GM19025 (cell line): Measurements from ENCODE around the gene HSPA12A.
A peak's percentile ranks its signal among the peaks of the same experiment; 100 is the strongest.

Experiments
- ATAC-seq: cut with Tn5 transposase; IDR thresholded peaks from one replicate; pipeline ENCODE4 v1.9.1; 2021; ENCODE audit warnings: mild to moderate bottlenecking, low read depth, moderate library complexity; ENCODE audit not compliant: unreplicated experiment

Gene HSPA12A

DNA sequence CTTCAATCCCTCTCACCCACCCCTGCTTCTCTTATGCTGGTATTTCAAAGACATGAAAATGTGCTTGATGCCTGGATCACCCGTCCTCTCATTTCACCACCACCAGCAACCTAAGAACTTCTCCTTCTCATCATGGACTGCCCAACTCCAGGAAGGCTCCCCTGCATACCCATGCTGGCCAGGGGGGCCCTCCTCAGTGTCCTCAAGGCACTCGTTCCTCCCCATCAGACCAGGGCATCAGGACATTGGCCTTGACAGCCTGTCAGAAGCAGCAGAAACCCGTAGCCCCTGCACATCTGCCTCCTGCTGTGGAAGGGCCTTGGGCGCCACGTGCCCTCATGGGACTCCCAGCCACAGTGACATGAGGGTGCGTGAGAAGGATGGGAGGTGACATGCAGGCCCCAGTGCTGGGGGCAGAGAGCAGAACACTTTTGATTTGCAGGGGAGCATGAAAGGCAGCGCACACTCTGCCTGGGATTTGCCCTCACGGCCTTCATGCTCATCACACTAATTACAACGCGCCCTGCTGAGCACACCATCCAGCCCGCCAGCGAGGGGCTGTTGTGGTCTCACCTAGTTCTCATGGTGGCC is 1.9 kb upstream of the HSPA12A start:
- no peak for ATAC-seq

DNA sequence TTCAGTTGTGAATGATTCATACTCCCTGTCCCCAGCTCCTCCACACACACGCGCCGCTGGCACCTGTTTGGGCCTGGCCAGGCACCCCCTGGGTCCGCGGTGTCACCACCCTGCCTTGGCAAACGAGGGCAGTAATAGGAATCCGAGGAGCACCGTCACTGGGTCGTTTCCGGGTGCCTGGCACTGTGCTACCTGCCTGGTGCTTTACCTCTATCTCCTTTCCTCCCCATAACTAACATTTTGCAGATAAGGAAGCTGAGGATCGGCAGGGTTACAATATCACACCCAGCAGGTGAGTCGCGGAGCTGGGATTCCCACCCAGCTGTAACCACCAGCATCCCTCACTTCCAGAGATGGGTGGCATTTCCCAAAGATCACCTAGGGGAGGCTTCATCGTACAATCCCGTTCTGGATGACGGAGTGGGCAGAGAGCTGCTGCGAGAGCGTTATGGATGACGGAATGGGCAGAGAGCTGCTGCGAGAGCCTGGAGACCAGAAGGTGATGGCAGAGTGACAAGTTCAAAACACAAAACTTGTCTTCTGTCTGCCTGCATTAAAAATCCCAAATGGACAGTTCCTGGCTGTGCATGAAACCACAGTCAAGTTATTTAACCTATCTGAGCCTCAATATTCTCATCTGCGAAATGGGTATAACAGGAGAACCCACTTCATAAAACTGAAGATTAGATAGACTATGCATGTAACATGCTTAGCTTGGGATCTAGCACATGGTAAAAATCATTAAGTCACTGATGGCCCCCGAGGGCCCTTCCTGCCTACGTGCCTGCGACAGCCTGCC is 1.1 kb upstream of the HSPA12A start:
- no peak for ATAC-seq

DNA sequence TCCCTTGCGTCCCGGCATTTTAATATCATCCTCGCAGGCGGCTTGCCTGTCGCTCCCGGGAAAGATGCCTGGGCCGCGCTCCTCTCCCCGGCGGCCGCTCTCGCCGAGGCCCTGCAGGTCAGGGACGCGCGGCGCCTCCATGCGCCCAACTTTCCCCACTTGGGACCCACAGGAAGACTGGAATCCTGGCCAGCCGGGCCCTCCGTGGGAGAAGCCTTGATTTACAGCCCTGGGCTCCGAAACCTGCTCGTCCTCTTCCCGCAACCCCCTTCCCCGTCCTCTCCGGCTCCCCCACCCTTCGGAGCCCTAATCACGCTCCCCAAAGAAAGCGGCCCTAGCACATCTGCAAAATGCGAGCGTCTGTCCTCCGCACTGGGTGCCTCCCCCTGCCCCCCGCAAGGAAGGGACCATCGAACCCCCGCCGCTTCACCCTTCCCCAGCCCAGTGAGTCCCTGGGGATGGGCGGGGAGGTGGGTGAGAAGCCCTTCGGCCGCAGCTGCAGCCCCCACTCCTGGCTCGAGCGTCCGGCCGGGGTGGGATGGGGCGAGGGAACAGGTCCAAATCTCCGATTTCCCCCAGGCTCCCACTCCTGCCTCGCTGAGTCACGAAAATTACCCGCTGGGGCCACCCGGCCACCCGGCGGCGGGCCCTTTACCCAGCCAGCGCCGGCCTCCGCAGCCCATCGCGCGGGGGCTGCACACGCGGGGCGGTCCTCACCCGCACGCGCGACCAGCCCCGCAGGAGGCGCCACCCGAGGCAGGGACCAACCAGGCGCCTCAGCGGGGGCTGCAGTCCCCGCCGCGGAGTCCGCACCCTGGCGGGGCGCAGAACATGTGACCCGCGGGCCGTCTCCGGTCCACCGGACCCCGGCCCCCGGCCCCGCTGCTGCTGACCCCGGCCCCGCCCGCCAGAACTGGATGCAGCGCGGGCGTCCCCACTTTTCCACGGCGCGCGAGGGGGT is 695 bp downstream of the HSPA12A start:
- ATAC-seq = peak; percentile 10

DNA sequence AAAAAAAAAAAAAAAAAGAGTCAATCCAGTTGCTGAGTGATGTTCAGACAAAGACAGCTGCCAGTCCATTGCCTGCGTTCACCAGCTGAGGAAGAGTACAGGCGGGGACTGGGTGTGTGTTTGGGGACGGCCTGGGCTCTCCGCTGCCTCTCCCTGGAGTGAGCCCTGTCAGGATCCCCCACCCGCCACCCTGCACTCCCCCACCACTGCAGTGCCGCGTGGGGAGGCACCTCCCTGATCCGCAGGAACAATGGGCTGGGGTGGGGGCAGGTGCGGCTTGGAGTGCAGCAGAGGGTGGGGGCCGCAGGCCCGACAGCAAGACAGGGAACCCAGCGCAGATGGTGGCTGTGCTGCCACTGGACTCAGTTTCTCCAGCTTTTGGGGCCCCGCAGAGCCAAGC is 1.4 kb downstream of the HSPA12A start:
- no peak for ATAC-seq

DNA sequence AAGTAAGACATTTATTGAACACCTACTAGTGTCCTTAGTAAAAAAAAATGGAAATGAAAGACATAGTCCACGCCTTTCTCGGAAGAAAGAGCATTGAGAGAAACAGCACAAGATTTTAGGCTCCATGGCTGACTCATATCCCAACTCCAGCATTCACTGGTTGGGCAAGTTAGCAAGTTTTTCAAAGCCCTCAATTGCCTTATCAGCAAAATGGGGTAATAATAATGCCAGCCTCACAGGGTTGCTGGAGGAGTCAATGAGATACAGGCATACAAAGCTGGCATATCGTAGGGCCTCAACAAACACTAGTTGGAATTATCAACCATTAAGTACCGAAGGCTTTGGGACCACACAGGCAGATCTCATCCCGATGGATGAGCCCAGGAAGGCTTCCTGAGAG is 4.0 kb downstream of the HSPA12A start:
- ATAC-seq = no peak

DNA sequence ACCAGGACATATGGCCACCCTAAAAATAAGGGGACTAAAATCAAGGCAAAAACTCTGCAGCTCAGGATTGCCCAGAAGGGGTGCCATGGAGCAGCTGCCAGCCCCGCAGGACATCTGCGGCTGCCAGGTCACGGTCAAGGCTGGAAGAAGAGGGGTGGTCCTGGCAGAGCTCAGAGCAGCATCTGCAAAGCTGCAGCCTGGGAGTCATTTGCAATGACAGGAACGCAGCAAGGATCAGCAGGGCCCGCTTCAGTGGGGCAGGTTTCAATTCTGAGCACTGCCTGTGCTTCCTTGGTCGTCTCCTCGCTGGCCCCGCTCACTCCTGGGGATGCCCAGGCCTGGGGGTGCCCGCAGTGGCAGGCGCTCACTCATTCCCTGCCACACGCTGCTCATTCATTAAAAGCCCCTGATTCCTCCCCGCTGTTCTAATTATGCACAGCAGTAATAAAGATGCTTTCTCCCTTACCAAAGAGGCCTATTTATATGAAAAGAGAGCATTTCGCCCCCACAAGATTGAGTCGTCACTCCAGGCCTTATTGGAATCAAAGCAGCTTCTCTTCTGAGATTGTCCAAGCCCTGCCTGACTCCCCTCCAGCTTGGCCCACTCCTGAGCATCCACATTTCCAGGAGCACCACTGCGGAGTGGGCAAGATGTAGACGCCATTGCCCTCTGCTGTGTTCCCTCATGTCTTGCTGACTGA is 4.6 kb downstream of the HSPA12A start:
- no peak for ATAC-seq

DNA sequence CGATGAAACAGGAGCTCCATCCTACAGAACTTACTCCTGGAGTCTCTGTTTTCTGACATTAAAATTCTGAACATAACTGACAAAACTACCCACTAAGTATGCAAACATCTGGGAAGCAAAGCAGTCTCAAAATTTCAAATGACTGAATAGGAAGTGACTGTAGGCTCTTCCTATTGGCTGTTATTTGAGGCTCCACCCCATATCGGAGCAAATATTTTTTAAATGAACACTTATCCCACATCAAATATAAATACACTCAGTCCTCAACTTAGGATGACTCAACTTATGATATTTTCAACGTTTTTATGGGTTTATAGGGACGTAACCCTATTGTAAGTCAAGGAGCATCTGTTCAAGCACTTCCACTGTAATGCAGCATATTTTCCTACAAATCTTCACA is 8.8 kb downstream of the HSPA12A start:
- no peak for ATAC-seq

DNA sequence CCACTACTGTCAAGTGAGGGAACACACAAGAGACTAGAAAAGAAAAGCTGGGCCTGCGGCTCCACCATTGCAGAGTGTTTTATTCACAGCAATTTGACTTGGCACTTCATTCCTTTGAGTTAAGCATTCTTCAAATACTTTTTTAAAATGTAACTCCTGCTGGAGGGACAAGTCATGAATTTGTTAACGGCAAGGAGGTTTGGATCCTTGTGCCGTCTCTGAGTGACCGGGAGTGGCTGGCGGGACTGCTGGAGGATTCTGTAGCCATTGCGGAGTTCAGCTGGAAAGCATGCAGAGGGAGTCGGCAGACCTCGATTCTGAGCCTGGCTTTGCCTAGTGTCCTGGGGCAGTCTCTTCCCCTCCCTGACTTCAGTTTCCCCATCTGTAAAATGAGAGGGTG is 9.8 kb downstream of the HSPA12A start:
- no peak for ATAC-seq

DNA sequence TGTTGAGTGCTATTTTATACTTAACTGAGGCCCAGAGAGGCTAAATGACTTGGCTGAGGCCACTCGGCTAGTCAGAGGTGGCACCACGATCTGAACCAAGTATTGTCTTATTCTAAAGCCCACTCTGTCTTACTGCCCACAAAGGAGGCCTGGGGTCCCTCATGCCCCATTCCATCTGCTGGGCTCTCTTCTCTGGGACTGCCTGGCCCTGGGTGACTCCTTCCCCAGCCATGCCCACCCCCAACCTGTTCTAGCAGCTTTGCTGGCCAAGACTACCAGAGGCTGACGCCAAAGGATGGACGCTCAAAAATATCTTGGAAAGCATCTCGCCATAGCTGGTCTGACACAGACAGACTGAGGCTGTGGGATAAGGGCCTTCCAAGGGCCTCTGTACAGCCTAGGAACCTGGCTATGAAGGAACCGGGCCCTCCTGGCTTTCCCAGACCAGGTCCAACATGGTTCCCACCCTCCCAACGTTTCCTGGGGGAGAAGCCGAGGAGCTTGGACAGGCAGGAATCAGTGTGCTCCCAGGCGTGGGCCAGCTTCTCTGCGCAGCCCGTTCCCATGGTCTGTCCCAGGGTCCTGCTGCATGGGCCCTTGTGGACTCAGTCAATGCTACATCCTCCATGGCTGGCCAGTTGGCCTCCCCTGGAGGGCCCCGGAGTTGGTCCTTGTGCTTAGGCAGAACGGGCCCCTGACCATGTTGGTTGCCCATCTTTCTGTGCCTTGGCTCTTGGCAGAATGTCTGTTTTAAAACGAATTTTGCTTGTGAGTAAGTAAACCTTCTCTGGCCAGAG is 11.7 kb downstream of the HSPA12A start:
- no peak for ATAC-seq

DNA sequence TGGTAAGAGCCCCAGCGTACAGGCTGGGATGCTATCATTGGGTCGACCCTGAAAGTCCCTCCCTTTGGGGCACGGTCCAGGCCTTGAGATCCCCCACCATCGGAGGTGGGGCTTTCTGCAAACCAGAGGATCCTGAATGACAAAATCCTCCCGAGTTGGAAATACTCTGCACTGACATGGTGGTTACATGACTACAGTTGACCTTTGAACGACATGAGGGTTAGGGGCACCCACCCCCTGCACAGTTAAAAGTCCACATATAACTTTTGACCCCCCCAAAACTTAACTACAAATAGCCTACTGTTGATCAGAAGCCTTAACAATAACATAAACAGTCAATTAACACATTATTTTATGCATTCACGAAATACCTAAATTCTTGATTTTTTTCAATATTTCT is 13.1 kb downstream of the HSPA12A start:
- no peak for ATAC-seq

DNA sequence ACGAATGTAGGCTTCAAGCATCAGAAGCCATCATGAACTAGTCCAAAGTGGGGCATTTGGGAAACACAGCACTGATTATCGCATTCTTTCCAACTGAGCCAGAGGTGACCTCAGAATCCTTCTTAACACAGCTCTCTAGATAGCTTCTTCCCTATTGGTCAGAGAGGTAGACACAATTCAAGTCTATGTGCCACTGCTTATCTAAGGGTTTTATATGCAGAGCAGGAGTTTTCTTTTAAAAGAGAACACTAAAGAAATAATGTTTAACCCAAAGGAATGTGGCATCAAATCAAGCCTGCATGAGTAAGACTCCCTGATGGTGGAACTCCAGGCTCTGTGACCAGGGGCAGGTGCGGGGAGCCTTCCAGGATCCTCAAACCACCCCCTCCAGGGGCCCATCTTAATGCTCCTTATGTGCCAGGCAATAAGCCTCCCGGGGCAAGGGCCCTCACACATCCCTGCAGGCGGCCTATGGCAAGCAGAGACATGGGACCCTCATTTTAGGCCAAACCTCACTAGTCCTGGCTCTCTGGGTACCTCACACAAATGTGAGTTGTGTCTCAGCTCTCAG is 13.8 kb downstream of the HSPA12A start:
- no peak for ATAC-seq

DNA sequence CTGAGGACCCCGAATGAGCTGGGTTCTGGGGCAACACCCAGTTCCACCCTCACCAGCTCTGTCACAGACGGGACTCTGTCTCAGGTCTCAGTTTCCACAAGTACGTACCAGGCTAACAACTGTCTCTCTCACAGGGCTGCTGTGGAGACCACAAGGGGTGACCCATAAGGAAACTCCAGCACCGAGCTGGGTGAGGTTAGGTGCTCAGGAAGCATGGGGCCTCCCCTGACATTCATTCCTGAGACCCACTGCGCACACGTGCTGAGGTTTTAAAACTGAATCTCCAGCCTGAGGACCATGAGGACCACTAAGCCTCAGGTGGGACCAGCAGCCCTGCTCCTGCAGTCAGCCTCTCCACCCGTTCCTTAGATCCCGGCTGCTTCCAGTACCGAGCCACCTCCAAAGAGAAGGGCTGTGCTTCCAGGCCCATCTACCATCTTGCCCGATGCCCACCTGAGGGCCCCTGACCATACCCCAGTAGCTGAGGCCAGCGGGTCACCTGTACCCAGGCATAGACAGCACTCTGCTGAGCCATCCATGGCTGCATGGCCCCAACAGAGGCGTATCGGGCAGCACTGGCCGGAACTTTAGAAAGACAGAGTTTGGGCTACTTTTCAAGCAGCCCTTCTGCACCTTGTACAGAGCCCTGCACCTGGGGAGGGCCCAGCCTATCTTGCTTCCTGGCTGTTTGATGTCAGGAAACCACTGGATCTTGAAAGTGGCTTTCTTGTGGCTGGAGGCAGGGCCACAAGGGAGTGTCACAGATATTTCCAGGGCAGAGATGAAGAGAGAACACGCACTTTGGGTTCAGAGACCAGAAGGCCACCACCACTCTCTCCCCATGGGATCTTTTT is 18.7 kb downstream of the HSPA12A start:
- no peak for ATAC-seq

DNA sequence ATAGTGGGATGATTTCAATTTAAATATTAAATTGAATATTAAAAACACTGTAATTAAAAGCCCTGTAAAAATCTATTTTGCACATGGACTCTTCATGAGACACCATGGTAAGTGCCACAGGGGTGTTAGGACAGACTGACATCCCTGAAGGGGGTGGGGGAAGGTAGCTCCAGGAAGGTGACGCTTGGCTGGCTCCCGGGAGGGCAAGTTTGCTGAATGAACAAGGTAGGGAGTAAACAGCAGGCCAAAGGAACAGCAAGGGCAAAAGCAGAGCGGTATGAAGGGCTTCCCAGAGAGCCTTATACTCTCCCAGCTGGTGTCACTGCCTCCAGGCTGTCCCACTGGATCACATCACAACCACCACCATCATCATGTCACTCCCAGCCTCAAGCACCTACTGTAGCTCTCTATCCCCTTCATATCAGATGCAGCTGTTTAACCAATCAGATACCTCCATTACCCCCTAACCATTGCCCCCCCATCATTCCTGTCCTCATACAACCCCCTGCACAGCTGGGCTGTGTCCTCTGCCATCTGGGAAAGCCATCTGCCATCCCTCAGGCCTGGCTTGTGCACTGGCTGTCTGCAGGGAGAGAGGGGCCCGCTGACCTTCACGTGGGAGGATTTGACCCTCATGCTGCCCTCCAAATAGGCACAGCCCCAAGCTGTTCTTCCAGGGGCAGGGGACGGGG is 19.5 kb downstream of the HSPA12A start:
- ATAC-seq = no peak

DNA sequence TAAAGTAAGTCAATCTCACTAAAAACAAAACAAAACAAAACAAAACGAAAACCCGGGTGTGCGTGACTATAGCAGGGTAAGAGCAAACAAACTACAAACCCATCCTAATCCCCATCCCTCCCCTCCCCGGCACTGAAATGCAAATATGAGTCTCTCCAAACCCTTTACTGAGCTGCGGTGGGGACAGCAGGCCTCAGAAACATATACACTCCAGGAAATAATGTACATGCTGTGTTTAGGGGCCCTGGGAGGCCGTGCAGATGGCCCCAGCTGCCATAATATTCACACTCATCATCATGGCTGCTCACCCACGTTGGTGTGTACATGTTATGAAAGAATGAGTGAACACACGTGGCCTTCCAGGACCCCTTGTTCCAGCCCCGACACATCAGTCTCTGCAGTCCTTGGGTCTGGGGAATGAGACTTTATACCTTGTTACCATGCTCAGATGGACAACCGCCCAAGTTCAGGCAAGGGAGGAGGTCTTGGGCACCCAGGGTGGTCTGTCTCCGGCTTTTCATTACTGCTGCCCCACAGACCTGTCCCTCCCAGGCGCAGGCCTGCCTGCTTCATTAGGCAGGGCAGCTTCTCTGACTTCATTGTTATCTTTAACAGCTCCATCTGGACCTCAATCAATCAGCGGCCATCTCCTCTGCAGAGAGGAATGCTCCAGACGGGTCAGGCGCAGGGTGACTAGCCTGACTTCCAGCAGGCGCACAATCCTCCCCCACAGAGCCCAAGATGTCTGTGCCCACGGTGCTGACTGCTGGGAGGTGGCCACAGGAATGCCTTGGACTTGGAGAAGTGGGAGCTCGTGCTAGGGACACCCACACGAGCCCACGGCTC is 20.6 kb downstream of the HSPA12A start:
- ATAC-seq = no peak

DNA sequence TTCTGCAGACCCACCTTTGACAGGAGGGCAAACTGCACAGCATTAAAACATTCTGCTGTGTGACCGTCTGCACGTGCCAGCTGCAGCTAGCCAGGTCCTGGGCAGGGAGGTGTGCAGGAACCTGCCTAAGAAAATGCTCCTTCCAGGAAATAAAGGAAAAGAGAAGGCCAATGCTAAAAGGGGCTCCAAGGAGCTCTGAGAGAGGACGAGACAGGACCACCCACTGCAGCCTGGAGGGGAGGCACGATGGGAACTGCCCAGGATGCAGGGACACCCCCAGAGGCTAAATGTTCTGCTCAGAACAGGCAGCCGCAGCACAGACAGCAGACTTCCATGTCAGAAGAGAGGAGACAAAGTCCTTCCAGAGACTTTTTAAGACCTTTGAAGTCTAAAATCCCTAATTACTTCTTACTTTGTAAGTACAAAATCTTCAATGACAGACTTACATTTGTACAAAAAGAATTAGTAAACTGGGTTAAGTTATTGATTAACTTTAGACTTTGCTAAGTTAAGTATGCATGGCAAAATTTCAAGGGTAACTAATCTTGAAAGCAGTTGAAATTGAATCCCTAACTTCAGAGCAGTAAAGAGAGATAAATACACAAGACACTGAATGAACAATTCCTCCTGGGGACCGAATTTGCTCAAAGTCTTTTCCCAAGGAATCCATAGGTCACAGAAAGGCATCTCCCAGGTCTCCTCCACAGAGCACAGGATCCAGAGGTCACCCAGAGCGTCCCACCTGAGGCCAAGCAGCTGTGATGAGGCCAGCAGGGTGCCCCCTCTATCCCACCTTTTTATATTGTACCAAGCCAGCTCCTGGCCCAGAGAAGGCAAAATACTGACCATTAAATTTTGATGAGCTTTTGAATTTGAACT is 21.5 kb downstream of the HSPA12A start:
- ATAC-seq = no peak

DNA sequence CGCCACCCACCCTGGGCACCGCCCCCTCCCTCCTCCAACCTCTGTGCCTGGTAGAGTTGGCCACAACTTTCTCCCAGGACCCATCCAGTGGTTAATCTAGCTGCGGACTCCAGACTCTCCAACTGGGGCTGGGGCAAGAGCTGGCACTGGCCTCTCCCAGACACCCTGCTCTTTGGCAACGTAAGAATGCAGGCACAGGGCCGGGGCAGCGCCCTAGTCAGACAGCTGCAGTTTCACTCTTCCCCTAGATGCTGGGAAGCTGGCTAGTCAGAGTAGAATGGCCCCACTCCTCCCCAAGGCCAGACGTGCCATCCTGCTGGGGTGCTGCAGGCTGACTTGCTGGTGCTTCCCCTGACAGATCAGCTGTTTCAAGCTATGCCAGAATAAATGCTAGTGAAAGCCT is 22.1 kb downstream of the HSPA12A start:
- ATAC-seq = no peak
